Measurements from ENCODE around the gene BORCS5.
"Not testable (repeated sequence)": the region's sequence is repeated elsewhere in the genome, so short reads cannot be mapped to it uniquely, and the experiment has no call there.

BORCS5 gene

DNA sequence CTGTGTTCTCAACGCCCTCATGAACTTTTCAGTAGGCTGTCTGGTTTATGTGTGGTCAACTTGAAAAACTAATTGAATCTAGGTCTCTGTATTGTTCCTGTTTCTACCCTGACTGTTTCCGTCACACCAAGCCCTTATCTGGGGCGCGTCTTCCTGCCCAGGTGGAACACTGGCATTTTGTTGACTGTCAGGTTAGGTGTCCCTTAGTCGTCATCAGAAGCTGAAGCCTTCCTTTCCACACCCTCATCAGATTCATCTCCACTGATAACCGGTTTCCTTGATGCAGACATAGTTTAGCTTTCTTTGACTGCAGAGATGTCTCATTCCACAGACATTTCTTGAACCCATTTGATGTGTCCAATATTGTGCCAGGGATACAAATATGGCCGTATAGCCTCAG lies 109.3 kb downstream of the BORCS5 start:
- no peak overlapping the region for H3K9ac ChIP-seq (ENCODE audit: insufficient read length, low read depth)
- DNase-seq (ENCODE audit: low read depth, low spot score) = no peak
- TF ChIP-seq SUZ12 (IDR thresholded peaks at IDR 0.05; ENCODE audit: extremely low read depth, insufficient read depth, insufficient read length) (no peak), ZNF274 (IDR thresholded peaks at IDR 0.05; ENCODE audit: low read depth, low read length) (no peak), YY1 (IDR thresholded peaks at IDR 0.05; ENCODE audit: insufficient read depth, insufficient read length) (no peak)
- no peaks in the 10 kb centered on the region for H3K9me3 ChIP-seq (ENCODE audit: insufficient read depth, low read length)
- no peaks in the 10 kb centered on the region for H3K27me3 ChIP-seq (ENCODE audit: insufficient read depth, insufficient read length)
- peaks cover 2% of the 10 kb centered on the region for H3K36me3 ChIP-seq (ENCODE audit: insufficient read depth, insufficient read length, low read length)
- H3K4me3 ChIP-seq (ENCODE audit: insufficient read length, low read depth) = no peak overlapping the region
- H3K4me1 ChIP-seq (ENCODE audit: insufficient read depth, insufficient read length) = no peaks in the 10 kb centered on the region

DNA sequence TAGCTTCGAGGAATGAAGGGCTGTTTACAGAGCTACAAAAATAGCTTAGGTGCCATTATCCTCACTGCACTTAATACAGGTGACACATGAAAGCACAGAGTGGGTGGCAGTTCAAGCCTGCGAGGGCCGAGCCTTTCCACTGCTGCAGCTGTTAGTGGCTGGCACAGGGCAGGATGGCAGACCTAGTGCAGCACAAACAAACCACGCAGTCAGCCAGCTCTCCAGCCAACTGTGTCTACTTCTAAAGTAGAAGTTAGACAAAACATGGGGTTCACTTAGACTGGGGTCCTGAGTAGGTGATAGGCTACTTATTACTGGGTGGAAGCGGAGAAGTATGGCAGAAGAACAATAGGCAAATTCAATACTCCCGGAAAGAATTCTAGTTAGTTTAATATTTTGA lies 110.4 kb downstream of the BORCS5 start:
- no peak for DNase-seq (ENCODE audit: low read depth, low spot score)
- Histone ChIP-seq H3K36me3 (ENCODE audit: insufficient read depth, insufficient read length, low read length) (peaks cover 2% of the 10 kb centered on the region), H3K9me3 (ENCODE audit: insufficient read depth, low read length) (no peaks in the 10 kb centered on the region; the same call in 1 of the 2 replicates), H3K9ac (ENCODE audit: insufficient read length, low read depth) (no peak overlapping the region), H3K27me3 (ENCODE audit: insufficient read depth, insufficient read length) (no peaks in the 10 kb centered on the region), H3K4me1 (ENCODE audit: insufficient read depth, insufficient read length) (no peaks in the 10 kb centered on the region), H3K4me3 (ENCODE audit: insufficient read length, low read depth) (no peak overlapping the region)
- TF ChIP-seq ZNF274 (IDR thresholded peaks at IDR 0.05; ENCODE audit: low read depth, low read length) = no peak
- no peak for TF ChIP-seq SUZ12 (IDR thresholded peaks at IDR 0.05; ENCODE audit: extremely low read depth, insufficient read depth, insufficient read length)
- no peak for TF ChIP-seq YY1 (IDR thresholded peaks at IDR 0.05; ENCODE audit: insufficient read depth, insufficient read length)

DNA sequence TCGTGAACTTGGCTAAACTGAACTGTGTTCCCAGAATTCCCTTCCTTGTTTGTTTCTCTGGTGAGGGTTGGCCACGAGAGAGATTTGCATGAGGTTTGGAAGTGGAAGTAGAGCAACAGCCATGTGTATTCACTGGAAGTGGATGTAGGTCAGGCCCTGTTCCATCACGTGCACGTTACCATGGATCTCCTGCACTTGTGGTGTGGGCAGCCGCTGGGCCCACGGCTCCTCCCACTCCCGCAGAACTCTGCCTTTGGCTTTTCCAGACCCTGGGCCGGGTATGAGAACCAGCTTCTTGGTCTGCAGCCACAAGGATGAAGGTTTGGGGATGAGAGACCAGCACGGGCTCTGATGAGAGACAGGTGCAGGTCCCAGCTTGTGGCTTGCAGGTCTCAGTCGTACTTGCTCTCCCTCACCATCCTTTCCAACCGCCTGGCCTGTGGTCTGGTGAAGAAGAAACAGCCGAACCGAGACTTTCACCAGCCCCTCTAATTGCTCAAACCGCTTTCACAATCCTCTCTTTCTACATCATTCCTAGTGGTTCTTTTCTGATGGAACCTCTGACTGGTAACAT lies 110.9 kb downstream of the BORCS5 start:
- TF ChIP-seq SUZ12 (IDR thresholded peaks at IDR 0.05; ENCODE audit: extremely low read depth, insufficient read depth, insufficient read length) = no peak
- no peak for TF ChIP-seq ZNF274 (IDR thresholded peaks at IDR 0.05; ENCODE audit: low read depth, low read length)
- TF ChIP-seq YY1 (IDR thresholded peaks at IDR 0.05; ENCODE audit: insufficient read depth, insufficient read length) = no peak
- Histone ChIP-seq H3K4me1 (ENCODE audit: insufficient read depth, insufficient read length) (no peaks in the 10 kb centered on the region), H3K4me3 (ENCODE audit: insufficient read length, low read depth) (no peak overlapping the region), H3K27me3 (ENCODE audit: insufficient read depth, insufficient read length) (no peaks in the 10 kb centered on the region), H3K36me3 (ENCODE audit: insufficient read depth, insufficient read length, low read length) (peaks cover 2% of the 10 kb centered on the region), H3K9ac (ENCODE audit: insufficient read length, low read depth) (no peak overlapping the region), H3K9me3 (ENCODE audit: insufficient read depth, low read length) (no peaks in the 10 kb centered on the region; the same call in 1 of the 2 replicates)
- no peak for DNase-seq (ENCODE audit: low read depth, low spot score)

DNA sequence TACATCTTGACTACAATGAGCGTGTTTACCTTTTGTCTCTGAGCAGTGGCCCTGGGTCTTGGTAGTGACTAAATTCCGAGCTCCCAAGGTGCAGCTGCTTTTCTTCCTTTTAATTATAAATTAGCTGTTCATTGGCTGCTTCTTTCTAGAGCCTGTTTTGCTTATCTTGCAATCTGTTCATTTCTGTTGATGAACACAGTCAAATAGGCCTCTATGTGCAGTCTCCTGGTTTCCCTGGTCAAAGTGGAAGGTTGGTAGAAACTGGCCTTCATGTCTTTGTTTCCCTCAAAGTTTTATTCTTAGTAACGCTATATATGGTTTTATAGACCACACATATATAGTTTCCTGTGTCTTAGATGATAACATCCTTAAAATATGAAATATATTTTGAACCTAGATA lies 111.7 kb downstream of the BORCS5 start:
- no peaks in the 10 kb centered on the region; the same call in 1 of the 2 replicates for H3K9me3 ChIP-seq (ENCODE audit: insufficient read depth, low read length)
- TF ChIP-seq SUZ12 (IDR thresholded peaks at IDR 0.05; ENCODE audit: extremely low read depth, insufficient read depth, insufficient read length) = no peak
- no peak for TF ChIP-seq ZNF274 (IDR thresholded peaks at IDR 0.05; ENCODE audit: low read depth, low read length)
- H3K4me1 ChIP-seq (ENCODE audit: insufficient read depth, insufficient read length) = no peaks in the 10 kb centered on the region
- no peak overlapping the region for H3K9ac ChIP-seq (ENCODE audit: insufficient read length, low read depth)
- no peak overlapping the region for H3K4me3 ChIP-seq (ENCODE audit: insufficient read length, low read depth)
- H3K36me3 ChIP-seq (ENCODE audit: insufficient read depth, insufficient read length, low read length) = peaks cover 4% of the 10 kb centered on the region
- no peaks in the 10 kb centered on the region for H3K27me3 ChIP-seq (ENCODE audit: insufficient read depth, insufficient read length)
- no peak for DNase-seq (ENCODE audit: low read depth, low spot score)

DNA sequence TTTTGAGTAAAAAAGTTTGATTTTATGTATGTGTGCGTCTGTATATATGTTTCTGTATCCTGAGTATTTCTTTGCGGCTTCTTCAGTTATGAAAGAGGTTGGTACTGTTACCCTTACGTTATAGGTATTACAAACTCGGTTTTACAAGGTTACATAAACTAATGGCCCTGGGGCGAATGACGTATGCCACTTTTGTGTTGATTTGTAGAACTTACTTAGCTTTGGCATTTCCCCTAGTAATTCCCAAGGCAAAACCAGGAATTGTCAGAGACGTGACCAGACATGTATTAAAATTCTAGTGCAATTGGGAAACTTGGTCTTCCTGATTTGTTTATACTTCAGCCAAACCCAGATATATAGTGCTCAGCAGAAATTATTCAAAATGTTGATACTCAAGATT lies 112.5 kb downstream of the BORCS5 start:
- peaks cover 12% of the 10 kb centered on the region for H3K36me3 ChIP-seq (ENCODE audit: insufficient read depth, insufficient read length, low read length)
- TF ChIP-seq ZNF274 (IDR thresholded peaks at IDR 0.05; ENCODE audit: low read depth, low read length) (no peak), YY1 (IDR thresholded peaks at IDR 0.05; ENCODE audit: insufficient read depth, insufficient read length) (no peak), SUZ12 (IDR thresholded peaks at IDR 0.05; ENCODE audit: extremely low read depth, insufficient read depth, insufficient read length) (no peak)
- no peaks in the 10 kb centered on the region; the same call in 1 of the 2 replicates for H3K9me3 ChIP-seq (ENCODE audit: insufficient read depth, low read length)
- no peak overlapping the region for H3K9ac ChIP-seq (ENCODE audit: insufficient read length, low read depth)
- H3K4me3 ChIP-seq (ENCODE audit: insufficient read length, low read depth) = no peak overlapping the region
- H3K4me1 ChIP-seq (ENCODE audit: insufficient read depth, insufficient read length) = no peaks in the 10 kb centered on the region
- no peak for DNase-seq (ENCODE audit: low read depth, low spot score)
- H3K27me3 ChIP-seq (ENCODE audit: insufficient read depth, insufficient read length) = no peaks in the 10 kb centered on the region

DNA sequence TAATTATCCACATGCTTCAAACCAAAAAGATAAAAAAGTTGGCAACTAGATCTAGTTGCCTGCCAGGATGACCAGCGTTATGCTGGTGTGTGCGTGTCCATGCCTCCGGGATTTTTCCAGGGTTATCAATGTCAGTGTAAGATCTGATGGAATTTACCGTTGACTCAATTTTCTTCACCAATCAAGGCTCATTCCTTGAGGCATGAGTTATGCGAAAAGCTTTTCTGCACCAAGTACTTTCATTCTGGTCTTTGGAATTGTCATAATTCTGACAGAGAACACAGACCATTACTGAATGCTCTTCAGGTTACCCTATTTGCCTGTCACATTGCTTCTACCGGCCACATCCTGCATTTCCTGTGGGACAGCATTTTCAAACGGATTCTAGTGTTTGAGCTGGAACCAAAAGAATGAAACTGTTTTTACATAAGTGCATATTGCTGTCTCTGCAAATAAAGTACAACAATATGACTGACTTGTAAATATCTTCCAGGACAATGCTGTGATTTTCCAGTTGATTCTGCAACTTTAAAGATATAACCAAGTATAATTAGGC lies 114.0 kb downstream of the BORCS5 start:
- H3K9me3 ChIP-seq (ENCODE audit: insufficient read depth, low read length) = no peaks in the 10 kb centered on the region; the same call in 1 of the 2 replicates
- DNase-seq (ENCODE audit: low read depth, low spot score) = no peak
- no peak overlapping the region for H3K9ac ChIP-seq (ENCODE audit: insufficient read length, low read depth)
- H3K4me1 ChIP-seq (ENCODE audit: insufficient read depth, insufficient read length) = no peaks in the 10 kb centered on the region
- no peaks in the 10 kb centered on the region for H3K27me3 ChIP-seq (ENCODE audit: insufficient read depth, insufficient read length)
- no peak overlapping the region for H3K4me3 ChIP-seq (ENCODE audit: insufficient read length, low read depth)
- peaks cover 26% of the 10 kb centered on the region for H3K36me3 ChIP-seq (ENCODE audit: insufficient read depth, insufficient read length, low read length)
- TF ChIP-seq ZNF274 (IDR thresholded peaks at IDR 0.05; ENCODE audit: low read depth, low read length) = no peak
- no peak for TF ChIP-seq SUZ12 (IDR thresholded peaks at IDR 0.05; ENCODE audit: extremely low read depth, insufficient read depth, insufficient read length)
- no peak for TF ChIP-seq YY1 (IDR thresholded peaks at IDR 0.05; ENCODE audit: insufficient read depth, insufficient read length)

DNA sequence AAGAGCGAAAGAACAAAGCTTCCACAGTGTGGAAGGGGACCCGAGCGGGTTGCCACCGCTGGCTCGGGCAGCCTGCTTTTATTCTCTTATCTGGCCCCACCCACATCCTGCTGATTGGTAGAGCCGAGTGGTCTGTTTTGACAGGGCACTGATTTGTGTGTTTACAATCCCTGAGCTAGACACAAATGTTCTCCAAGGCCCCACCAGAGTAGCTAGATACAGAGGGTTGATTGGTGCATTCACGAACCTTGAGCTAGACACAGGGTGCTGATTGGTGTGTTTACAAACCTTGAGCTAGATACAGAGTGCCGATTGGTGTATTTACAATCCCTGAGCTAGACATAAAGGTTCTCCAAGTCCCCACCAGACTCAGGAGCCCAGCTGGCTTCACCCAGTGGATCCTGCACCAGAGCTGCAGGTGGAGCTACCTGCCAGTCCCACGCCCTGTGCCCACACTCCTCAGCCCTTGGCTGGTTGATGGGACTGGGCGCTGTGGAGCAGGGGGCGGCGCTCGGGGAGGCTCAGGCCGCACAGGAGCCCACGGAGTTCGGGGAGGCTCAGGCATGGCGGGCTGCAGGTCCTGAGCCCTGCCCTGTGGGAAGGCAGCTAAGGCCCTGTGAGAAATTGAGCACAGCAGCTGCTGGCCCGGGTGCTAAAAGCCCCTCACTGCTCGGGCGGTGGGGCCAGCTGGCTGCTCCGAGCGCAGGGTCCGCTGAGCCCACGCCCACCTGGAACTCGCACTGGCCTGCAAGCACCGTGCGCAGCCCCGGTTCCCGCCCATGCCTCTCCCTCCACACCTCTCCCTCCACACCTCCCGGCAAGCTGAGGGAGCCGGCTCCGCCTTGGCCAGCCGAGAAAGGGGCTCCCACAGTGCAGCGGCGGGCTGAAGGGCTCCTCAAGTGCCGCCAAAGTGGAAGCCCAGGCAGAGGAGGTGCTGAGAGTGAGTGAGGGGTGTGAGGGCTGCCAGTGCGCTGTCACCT lies 115.4 kb downstream of the BORCS5 start:
- H3K9me3 ChIP-seq (ENCODE audit: insufficient read depth, low read length); H3K9ac ChIP-seq (ENCODE audit: insufficient read length, low read depth); DNase-seq (ENCODE audit: low read depth, low spot score); H3K27me3 ChIP-seq (ENCODE audit: insufficient read depth, insufficient read length); H3K4me3 ChIP-seq (ENCODE audit: insufficient read length, low read depth); H3K4me1 ChIP-seq (ENCODE audit: insufficient read depth, insufficient read length): not testable (repeated sequence)
- peaks cover 39% of the 10 kb centered on the region for H3K36me3 ChIP-seq (ENCODE audit: insufficient read depth, insufficient read length, low read length)

Measured in NT2/D1 (cell line).